Measurements from ENCODE around the gene ENPP3.

ENPP3 gene

DNA sequence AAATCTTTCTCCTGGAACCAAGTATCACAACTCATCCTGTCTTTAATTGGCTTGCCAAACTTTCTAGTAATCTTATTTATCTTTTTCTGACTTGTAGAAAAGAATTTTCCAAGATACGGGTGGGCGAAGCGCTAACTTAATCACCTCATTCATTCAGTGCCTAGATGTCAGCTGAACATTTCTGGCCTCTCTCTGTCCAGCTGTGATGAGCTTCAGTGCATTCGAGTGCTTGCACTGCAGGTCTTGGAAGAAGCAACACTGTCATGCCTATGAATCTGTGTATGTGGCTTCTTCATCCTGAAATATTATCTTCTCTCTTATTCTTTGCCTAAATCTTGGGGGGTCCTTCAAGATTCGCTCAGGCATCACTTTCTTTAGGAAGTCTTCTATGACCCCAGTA lies 154.4 kb downstream of the ENPP3 start:
- in situ Hi-C loops (cut with HindIII; ENCODE audit: low pct_ligation_motif_present, low sequenced_read_pairs): no loop called here
- no peak overlapping the region for H3K4me3 ChIP-seq (ENCODE audit: low read depth, low read length)
- no peaks in the 10 kb centered on the region for H3K36me3 ChIP-seq (replicated peaks)
- TF ChIP-seq, protein P1, sequence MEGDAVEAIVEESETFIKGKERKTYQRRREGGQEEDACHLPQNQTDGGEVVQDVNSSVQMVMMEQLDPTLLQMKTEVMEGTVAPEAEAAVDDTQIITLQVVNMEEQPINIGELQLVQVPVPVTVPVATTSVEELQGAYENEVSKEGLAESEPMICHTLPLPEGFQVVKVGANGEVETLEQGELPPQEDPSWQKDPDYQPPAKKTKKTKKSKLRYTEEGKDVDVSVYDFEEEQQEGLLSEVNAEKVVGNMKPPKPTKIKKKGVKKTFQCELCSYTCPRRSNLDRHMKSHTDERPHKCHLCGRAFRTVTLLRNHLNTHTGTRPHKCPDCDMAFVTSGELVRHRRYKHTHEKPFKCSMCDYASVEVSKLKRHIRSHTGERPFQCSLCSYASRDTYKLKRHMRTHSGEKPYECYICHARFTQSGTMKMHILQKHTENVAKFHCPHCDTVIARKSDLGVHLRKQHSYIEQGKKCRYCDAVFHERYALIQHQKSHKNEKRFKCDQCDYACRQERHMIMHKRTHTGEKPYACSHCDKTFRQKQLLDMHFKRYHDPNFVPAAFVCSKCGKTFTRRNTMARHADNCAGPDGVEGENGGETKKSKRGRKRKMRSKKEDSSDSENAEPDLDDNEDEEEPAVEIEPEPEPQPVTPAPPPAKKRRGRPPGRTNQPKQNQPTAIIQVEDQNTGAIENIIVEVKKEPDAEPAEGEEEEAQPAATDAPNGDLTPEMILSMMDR (IDR thresholded peaks at IDR 0.05; ENCODE audit: low read depth, low read length, missing control alignments): no peak
- no peak overlapping the region for H3K27ac ChIP-seq
- no peaks in the 10 kb centered on the region for H3K27me3 ChIP-seq (replicated peaks)
- DNase-seq: no peak

DNA sequence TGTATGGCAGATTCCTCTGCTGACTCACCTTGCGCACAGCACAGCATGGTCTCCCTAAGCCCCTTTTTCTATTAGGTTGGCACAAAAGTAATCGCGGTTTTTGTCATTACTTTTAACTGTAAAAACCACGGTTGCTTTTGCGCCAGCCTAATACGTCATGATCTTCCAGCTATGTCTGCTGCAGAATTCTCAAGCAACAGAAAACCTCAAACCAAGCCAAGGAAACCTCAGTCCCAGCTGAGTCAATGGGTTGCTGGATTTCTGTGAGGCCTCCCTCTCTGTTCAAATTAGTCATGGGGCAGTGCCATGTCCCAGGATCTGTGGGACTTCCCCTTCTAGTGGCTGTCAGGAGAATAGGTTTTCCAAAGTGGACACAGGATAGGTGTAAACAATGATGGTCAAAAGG lies 155.0 kb downstream of the ENPP3 start:
- H3K27ac ChIP-seq: no peak overlapping the region
- no peaks in the 10 kb centered on the region for H3K36me3 ChIP-seq (replicated peaks)
- H3K27me3 ChIP-seq (replicated peaks): no peaks in the 10 kb centered on the region
- in situ Hi-C loops (cut with HindIII; ENCODE audit: low pct_ligation_motif_present, low sequenced_read_pairs): no loop called here
- peak; percentile 56 for DNase-seq
- TF ChIP-seq, protein P1 (IDR thresholded peaks at IDR 0.05; ENCODE audit: low read depth, low read length, missing control alignments): peak; percentile 55
- no peak overlapping the region for H3K4me3 ChIP-seq (ENCODE audit: low read depth, low read length)

GRCh38 chr6:131795366-131795765 lies 158.3 kb downstream of the ENPP3 start:
- Histone ChIP-seq H3K36me3 (replicated peaks) (no peaks in the 10 kb centered on the region), H3K27me3 (replicated peaks) (no peaks in the 10 kb centered on the region), H3K27ac (no peak overlapping the region), H3K4me3 (ENCODE audit: low read depth, low read length) (no peak overlapping the region)
- no peak for DNase-seq
- TF ChIP-seq, protein P1 (IDR thresholded peaks at IDR 0.05; ENCODE audit: low read depth, low read length, missing control alignments): no peak
- in situ Hi-C loops (cut with HindIII; ENCODE audit: low pct_ligation_motif_present, low sequenced_read_pairs): no loop called here

Measured in brain microvascular endothelial cell (primary cell).